K562 treated with DMSO at 1 percent for 12 hours (cell line): ENCODE data around the gene GPR37L1. TPM values are rescaled to one million over a fixed set of nuclear protein-coding genes. Genes with fewer than 3 reads are reported as not detected.

ENCODE experiments used
- total RNA-seq: library from RNA; unstranded; fragments of 300-600 nt; gene quantifications from 2 replicates; pipeline ENCODE4 v1.2.3, GENCODE V29; 2022; ENCODE audit not compliant: insufficient read depth

Gene GPR37L1, protein sequence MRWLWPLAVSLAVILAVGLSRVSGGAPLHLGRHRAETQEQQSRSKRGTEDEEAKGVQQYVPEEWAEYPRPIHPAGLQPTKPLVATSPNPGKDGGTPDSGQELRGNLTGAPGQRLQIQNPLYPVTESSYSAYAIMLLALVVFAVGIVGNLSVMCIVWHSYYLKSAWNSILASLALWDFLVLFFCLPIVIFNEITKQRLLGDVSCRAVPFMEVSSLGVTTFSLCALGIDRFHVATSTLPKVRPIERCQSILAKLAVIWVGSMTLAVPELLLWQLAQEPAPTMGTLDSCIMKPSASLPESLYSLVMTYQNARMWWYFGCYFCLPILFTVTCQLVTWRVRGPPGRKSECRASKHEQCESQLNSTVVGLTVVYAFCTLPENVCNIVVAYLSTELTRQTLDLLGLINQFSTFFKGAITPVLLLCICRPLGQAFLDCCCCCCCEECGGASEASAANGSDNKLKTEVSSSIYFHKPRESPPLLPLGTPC
- total RNA-seq, result not detected in 2 replicates

DNA sequence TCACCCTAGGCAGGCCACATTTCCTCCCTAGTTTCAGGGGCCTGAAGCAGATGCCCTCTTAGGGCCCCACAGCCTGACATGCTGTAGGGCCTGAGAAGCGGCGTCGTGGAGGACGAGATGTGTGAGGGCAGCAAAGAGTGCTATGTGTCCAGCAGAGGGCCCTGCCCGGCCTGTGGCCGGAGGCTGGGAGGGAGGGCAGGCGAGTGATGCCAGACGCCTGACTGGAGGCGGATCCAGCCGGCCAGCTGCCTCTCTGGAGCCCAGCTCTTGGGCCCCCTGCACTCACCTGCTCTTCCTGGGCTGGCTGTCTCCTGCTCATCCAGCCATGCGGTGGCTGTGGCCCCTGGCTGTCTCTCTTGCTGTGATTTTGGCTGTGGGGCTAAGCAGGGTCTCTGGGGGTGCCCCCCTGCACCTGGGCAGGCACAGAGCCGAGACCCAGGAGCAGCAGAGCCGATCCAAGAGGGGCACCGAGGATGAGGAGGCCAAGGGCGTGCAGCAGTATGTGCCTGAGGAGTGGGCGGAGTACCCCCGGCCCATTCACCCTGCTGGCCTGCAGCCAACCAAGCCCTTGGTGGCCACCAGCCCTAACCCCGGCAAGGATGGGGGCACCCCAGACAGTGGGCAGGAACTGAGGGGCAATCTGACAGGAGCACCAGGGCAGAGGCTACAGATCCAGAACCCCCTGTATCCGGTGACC, at the start of gene GPR37L1:
TSS of gene GPR37L1 (plus strand) at position 279 of the 697 bp plus-strand sequence. CDS start at position 326, 47 bp downstream.

DNA sequence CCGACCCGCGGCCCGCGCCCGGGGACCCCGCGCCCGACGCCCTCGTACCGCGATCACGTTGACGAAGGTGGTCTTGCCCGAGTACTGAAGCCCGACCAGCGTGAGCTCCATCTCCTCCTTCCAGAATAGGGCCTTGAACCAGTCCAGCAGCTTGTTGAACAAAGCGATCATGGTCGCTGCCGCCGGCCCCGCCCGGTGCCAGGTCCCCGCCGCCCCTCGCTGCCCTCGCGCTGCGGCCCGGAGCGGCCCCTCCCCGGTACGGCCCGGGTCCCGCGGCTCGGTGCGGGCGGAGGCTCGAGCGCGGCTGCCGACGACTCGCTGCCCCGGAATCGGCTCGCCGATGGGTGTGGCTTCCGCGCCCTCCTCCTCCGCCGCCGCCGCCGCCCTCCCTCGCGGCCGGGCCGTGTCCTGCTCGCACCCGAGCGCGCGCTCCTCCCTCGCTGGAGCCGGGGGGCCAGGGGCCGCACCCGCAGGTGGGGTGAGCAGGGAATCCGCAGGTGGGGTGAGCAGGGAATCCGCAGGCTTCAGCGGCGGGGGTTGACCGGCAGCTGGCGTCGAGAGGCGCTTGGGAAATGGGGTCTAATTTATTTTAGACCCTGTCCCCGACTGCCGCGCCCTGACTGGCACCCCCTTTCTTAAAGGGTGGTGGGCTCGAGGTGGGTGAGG, 21.8 kb downstream of the GPR37L1 start, which contains the start of gene ARL8A:
TSS of gene ARL8A (minus strand) at position 336 of the 666 bp plus-strand sequence. CDS start at position 171, 165 bp downstream.

DNA sequence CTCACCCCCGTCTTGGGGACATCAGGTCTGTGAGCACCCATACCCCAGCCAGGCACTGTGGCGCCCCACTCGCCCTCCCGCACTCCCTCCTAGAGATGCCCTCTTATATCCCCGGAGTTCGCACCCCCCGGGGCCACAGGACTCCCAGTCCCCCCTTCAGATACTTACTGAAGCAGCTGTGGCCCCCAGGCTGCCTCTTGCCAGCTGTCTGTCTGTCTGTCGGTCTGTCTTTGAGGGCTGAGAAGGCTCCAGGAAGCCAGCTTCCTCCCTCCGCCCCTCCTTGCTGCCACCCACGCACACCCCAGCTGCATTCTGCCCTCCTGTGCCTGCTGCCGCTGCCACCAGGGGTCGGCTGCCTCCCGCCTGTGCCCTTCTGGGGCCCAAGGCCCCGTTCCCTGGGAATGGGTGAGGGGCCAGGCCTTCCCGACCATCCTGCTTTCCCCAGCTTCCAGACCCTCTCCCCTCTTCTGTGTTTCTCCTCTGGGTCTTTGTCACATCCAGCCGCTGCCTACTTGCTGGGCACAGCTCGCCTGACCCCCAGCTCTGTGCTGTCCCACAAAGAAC, 37.7 kb downstream of the GPR37L1 start, which contains the start of gene PTPN7:
TSS of gene PTPN7 (minus strand) at position 226 of the 564 bp plus-strand sequence. CDS start 1,200 bp downstream, outside the sequence.

Other genes with a start within 250 kb of the GPR37L1 start
- gene SHISA4, start 234.0 kb upstream of the GPR37L1 start, total RNA-seq, result 2.0 and 2.9 TPM in 2 replicates
- gene LMOD1, start 176.4 kb upstream of the GPR37L1 start, total RNA-seq, result 1.4 and 3.1 TPM in 2 replicates
- gene TIMM17A, start 167.4 kb upstream of the GPR37L1 start, total RNA-seq, result 82.6 and 95.4 TPM in 2 replicates
- gene RNPEP, start 140.3 kb upstream of the GPR37L1 start, total RNA-seq, result 113 and 188 TPM in 2 replicates
- gene ELF3, start 112.3 kb upstream of the GPR37L1 start, total RNA-seq, result 0.85 and 2.0 TPM in 2 replicates
- gene ARL8A, start 21.8 kb downstream of the GPR37L1 start, total RNA-seq, result 27.5 and 32.8 TPM in 2 replicates
- 29.6 and 53.9 TPM in 2 replicates for gene PTPN7, start 37.7 kb downstream of the GPR37L1 start, total RNA-seq
- gene LGR6, start 70.9 kb downstream of the GPR37L1 start, total RNA-seq, result not detected in 2 replicates
- 160 and 202 TPM in 2 replicates for gene UBE2T, start 219.0 kb downstream of the GPR37L1 start, total RNA-seq
- gene PPP1R12B, start 225.8 kb downstream of the GPR37L1 start, total RNA-seq, result 0.68 and 10.5 TPM in 2 replicates